Astrocyte (in vitro differentiated cells and primary cell): ENCODE data around the gene TWIST2. TPM values are rescaled to one million over a fixed set of nuclear protein-coding genes. Genes with fewer than 3 reads are reported as not detected.

Experiments used
- DNase-seq: peaks from one replicate; pipeline ENCODE4 v3.0.0-alpha.2; 2010; ENCODE audit warnings: low read depth
- FAIRE-seq: peaks from 2 replicates; lab custom pipeline; 2011; peaks lifted over from hg19 to GRCh38; lab: Jason Lieb, UNC
- H2AFZ ChIP-seq: 2 replicates; pipeline ENCODE4 v1.6.0; 2012; ENCODE audit warnings: low read depth, low read length, inconsistent platforms
- H3K27ac ChIP-seq: 2 replicates; pipeline ENCODE4 v1.5.1; 2011; ENCODE audit warnings: low read depth, low read length, inconsistent platforms
- H3K27me3 ChIP-seq: 2 replicates; pipeline ENCODE4 v1.6.0; 2011; ENCODE audit warnings: low read length, inconsistent platforms; ENCODE audit not compliant: insufficient read depth
- H3K36me3 ChIP-seq: 2 replicates; pipeline ENCODE4 v1.5.1; 2011; ENCODE audit warnings: low read length, inconsistent platforms; ENCODE audit not compliant: insufficient read depth
- H3K4me1 ChIP-seq: 2 replicates; pipeline ENCODE4 v1.5.1; 2011; ENCODE audit warnings: low read length, inconsistent platforms; ENCODE audit not compliant: insufficient read depth
- H3K4me2 ChIP-seq: 2 replicates; pipeline ENCODE4 v1.6.0; 2012; ENCODE audit warnings: low read length, inconsistent platforms
- H3K4me3 ChIP-seq: 2 replicates; pipeline ENCODE4 v1.5.1; 2011; ENCODE audit warnings: low read depth, mild to moderate bottlenecking, low read length, inconsistent platforms; ENCODE audit not compliant: insufficient read depth
- H3K79me2 ChIP-seq: 2 replicates; pipeline ENCODE4 v1.6.0; 2012; ENCODE audit warnings: mild to moderate bottlenecking, low read length, inconsistent platforms; ENCODE audit not compliant: insufficient read depth
- H3K9ac ChIP-seq: 2 replicates; pipeline ENCODE4 v1.6.0; 2012; ENCODE audit warnings: mild to moderate bottlenecking, low read length, inconsistent platforms
- H3K9me3 ChIP-seq: 2 replicates; pipeline ENCODE4 v1.5.1; 2012; ENCODE audit warnings: low read depth, mild to moderate bottlenecking, low read length, inconsistent platforms; ENCODE audit not compliant: insufficient read depth
- H4K20me1 ChIP-seq: 2 replicates; pipeline ENCODE4 v1.6.0; 2012; ENCODE audit warnings: low read length, inconsistent platforms; ENCODE audit not compliant: insufficient read depth
- H3K27ac Mint-ChIP-seq: one replicate; pipeline ENCODE4 v1.8.0; 2021; ENCODE audit warnings: mild to moderate bottlenecking, mixed read lengths; ENCODE audit not compliant: unreplicated experiment
- H3K27me3 Mint-ChIP-seq: one replicate; pipeline ENCODE4 v1.8.0; 2021; ENCODE audit warnings: low read depth, mixed read lengths; ENCODE audit not compliant: unreplicated experiment
- H3K36me3 Mint-ChIP-seq: one replicate; pipeline ENCODE4 v1.8.0; 2021; ENCODE audit warnings: low read depth, mixed read lengths; ENCODE audit not compliant: unreplicated experiment
- H3K4me1 Mint-ChIP-seq: one replicate; pipeline ENCODE4 v1.8.0; 2021; ENCODE audit warnings: low read depth, mixed read lengths; ENCODE audit not compliant: unreplicated experiment
- H3K4me3 Mint-ChIP-seq: one replicate; pipeline ENCODE4 v1.8.0; 2021; ENCODE audit warnings: mild to moderate bottlenecking, moderate library complexity, mixed read lengths; ENCODE audit not compliant: unreplicated experiment
- H3K9me3 Mint-ChIP-seq: one replicate; pipeline ENCODE4 v1.8.0; 2021; ENCODE audit warnings: mild to moderate bottlenecking, mixed read lengths; ENCODE audit not compliant: unreplicated experiment
- EZH2 ChIP-seq: IDR thresholded peaks from 2 replicates; pipeline ENCODE4 v1.6.1; 2012; ENCODE audit warnings: mild to moderate bottlenecking, low read length, inconsistent platforms; ENCODE audit not compliant: insufficient read depth
- total RNA-seq: library from RNA; stranded (reverse); gene quantifications from 2 replicates; pipeline ENCODE4 v1.2.1, GENCODE V29; 2021
- TF ChIP-seq, protein P1 (sequence below): IDR thresholded peaks from 2 replicates; pipeline ENCODE4 v1.5.1; 2011; ENCODE audit warnings: low read depth, mild to moderate bottlenecking, inconsistent platforms, low read length, moderate library complexity; ENCODE audit not compliant: insufficient read depth

Gene TWIST2
- total RNA-seq, 1 donor from 2014 or later, result 3.2 TPM

DNA sequence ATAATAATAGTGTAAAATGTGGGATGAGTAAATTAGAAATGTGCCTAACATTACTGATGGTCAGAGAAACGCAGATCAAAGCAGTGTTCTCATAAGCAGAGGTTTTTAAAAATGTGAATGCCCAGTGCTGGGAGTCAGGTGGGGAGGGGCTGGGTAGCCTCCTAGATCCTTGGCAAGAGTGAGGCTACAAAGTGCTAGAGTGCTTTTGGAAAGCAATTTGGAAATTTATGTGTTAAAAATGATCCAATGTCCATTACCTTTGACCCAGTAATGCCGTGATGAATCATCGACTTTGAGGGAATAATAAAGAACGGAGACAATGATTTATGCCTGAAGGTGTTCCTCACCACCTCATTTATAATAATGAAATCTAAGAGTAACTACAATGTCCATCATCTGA, 44.9 kb upstream of the TWIST2 start:
- H3K4me3 ChIP-seq, result no peak overlapping the region
- DNase-seq (no peak), FAIRE-seq (no peak)
- H3K27ac ChIP-seq, result no peak overlapping the region
- H2AFZ ChIP-seq, result no peak overlapping the region
- H3K79me2 ChIP-seq, result no peaks in the 10 kb centered on the region
- peaks cover 2% of the 10 kb centered on the region for H3K9me3 ChIP-seq
- Mint-ChIP-seq H3K27ac (no peak overlapping the region), H3K36me3 (no peaks in the 10 kb centered on the region), H3K4me3 (no peak overlapping the region), H3K4me1 (no peaks in the 10 kb centered on the region), H3K27me3 (peaks cover 26% of the 10 kb centered on the region), H3K9me3 (no peaks in the 10 kb centered on the region)
- peaks cover 12% of the 10 kb centered on the region for H3K27me3 ChIP-seq
- H3K4me1 ChIP-seq, result no peaks in the 10 kb centered on the region
- TF ChIP-seq EZH2, result no peak
- TF ChIP-seq, protein P1, sequence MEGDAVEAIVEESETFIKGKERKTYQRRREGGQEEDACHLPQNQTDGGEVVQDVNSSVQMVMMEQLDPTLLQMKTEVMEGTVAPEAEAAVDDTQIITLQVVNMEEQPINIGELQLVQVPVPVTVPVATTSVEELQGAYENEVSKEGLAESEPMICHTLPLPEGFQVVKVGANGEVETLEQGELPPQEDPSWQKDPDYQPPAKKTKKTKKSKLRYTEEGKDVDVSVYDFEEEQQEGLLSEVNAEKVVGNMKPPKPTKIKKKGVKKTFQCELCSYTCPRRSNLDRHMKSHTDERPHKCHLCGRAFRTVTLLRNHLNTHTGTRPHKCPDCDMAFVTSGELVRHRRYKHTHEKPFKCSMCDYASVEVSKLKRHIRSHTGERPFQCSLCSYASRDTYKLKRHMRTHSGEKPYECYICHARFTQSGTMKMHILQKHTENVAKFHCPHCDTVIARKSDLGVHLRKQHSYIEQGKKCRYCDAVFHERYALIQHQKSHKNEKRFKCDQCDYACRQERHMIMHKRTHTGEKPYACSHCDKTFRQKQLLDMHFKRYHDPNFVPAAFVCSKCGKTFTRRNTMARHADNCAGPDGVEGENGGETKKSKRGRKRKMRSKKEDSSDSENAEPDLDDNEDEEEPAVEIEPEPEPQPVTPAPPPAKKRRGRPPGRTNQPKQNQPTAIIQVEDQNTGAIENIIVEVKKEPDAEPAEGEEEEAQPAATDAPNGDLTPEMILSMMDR, result no peak
- no peaks in the 10 kb centered on the region for H3K36me3 ChIP-seq
- no peak overlapping the region for H3K9ac ChIP-seq
- no peaks in the 10 kb centered on the region for H4K20me1 ChIP-seq
- no peak overlapping the region for H3K4me2 ChIP-seq

DNA sequence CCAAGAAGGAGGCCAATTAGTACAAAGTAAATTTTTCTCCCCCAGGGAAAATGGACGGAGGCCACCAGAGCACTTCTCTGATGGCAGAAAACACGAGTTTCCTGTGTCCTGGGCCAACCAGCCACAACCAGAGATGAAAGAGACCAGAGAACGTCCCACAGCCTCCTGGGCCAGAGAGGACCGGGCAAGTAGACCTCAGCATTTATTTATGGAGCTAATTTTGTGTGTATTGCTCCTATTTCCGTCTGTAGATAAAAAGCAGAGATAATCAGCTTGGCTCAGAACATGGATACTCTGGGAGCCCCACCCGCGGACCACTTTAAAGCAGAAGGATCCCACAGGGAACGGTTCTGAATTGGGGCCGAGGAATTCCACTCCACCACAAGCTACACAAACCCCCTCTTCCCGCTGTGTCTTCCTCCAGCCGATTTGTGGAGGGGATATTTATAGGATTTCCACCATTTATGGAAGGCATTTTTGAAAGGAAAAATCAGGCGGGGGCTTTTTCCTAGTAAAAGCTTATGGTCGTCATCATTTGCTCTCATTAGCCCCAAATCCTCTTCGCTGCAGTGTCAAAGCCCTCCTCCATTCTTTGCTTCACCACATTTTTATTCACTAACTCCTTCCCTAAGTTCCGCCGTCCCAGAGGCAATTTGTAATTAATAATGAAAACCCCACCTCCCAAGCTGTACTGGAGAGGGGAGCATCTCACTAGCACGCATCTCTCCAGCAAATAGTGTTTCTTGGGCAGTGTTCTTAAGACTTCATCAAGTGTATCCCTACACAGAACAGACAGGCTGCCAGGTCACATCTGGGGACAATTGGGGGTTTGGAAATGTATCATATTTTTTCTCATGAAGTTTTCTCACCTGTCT, 43.7 kb upstream of the TWIST2 start:
- H4K20me1 ChIP-seq, result no peaks in the 10 kb centered on the region
- H3K79me2 ChIP-seq, result no peaks in the 10 kb centered on the region
- no peaks in the 10 kb centered on the region for H3K36me3 ChIP-seq
- FAIRE-seq (no peak), DNase-seq (no peak)
- H3K27me3 ChIP-seq, result peaks cover 12% of the 10 kb centered on the region
- H3K4me3 ChIP-seq, result no peak overlapping the region
- H3K9ac ChIP-seq, result no peak overlapping the region
- no peaks in the 10 kb centered on the region for H3K4me1 ChIP-seq
- no peak overlapping the region for H3K27ac Mint-ChIP-seq
- H3K9me3 ChIP-seq, result peaks cover 5% of the 10 kb centered on the region
- H2AFZ ChIP-seq, result no peak overlapping the region
- peaks cover 26% of the 10 kb centered on the region for H3K27me3 Mint-ChIP-seq
- no peak overlapping the region for H3K27ac ChIP-seq
- H3K4me1 Mint-ChIP-seq, result no peaks in the 10 kb centered on the region
- TF ChIP-seq, protein P1, result no peak
- TF ChIP-seq EZH2, result no peak
- H3K36me3 Mint-ChIP-seq, result no peaks in the 10 kb centered on the region
- no peak overlapping the region for H3K4me2 ChIP-seq
- peaks cover 4% of the 10 kb centered on the region for H3K9me3 Mint-ChIP-seq
- H3K4me3 Mint-ChIP-seq, result no peak overlapping the region

DNA sequence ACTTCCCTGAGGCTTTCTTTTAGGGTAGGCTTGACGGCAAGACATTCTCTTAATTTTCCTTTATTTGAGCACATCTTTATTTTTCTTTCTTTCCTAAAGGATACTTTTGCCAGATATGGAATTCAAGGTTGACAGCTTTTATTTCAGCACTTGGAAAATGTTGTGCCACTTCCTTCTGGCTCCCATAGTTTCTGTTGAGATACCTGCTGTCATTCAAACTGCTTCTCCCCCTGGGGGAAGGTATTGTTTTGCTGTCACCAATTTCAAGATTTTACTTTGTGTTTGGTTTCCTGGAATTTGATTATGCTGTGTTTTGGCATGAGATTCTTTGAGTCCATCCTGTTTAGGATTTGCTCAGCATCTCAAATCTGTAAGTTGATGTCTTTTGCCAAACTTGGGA, 39.1 kb upstream of the TWIST2 start:
- Histone ChIP-seq H4K20me1 (no peaks in the 10 kb centered on the region), H3K27me3 (peaks cover 9% of the 10 kb centered on the region), H3K27ac (no peak overlapping the region), H3K36me3 (no peaks in the 10 kb centered on the region), H3K4me2 (no peak overlapping the region), H3K4me3 (no peak overlapping the region), H2AFZ (no peak overlapping the region), H3K9ac (no peak overlapping the region), H3K79me2 (no peaks in the 10 kb centered on the region), H3K9me3 (peaks cover 5% of the 10 kb centered on the region), H3K4me1 (no peaks in the 10 kb centered on the region)
- Mint-ChIP-seq H3K27ac (no peak overlapping the region), H3K4me1 (no peaks in the 10 kb centered on the region), H3K36me3 (no peaks in the 10 kb centered on the region), H3K9me3 (peaks cover 5% of the 10 kb centered on the region), H3K27me3 (peaks cover 24% of the 10 kb centered on the region), H3K4me3 (no peak overlapping the region)
- DNase-seq (no peak), FAIRE-seq (no peak)
- TF ChIP-seq, protein P1, result no peak
- TF ChIP-seq EZH2, result no peak
